Fibroblast of mammary gland (primary cell): ENCODE measurements around the gene AKR7A3.
"Not testable (repeated sequence)": the region's sequence is repeated elsewhere in the genome, so short reads cannot be mapped to it uniquely, and the experiment has no call there.

ENCODE experiments used
- DNase-seq: peaks from one replicate; pipeline ENCODE4 v3.0.0-alpha.2; 2010; ENCODE audit warnings: low read depth
- H3K4me3 ChIP-seq: 2 replicates; pipeline ENCODE4 v1.5.1; 2011; ENCODE audit warnings: low read depth, mild to moderate bottlenecking, low read length, moderate library complexity; ENCODE audit not compliant: control insufficient read depth
- CTCF ChIP-seq: conservative IDR thresholded peaks from 2 replicates; pipeline ENCODE4 v1.5.1; 2011; ENCODE audit warnings: low read depth, low read length, inconsistent platforms; ENCODE audit not compliant: control insufficient read depth, insufficient read depth

The AKR7A3 gene

GRCh38 chr1:19308509-19308907 is 19.9 kb upstream of the AKR7A3 start:
- TF ChIP-seq CTCF: no peak

DNA sequence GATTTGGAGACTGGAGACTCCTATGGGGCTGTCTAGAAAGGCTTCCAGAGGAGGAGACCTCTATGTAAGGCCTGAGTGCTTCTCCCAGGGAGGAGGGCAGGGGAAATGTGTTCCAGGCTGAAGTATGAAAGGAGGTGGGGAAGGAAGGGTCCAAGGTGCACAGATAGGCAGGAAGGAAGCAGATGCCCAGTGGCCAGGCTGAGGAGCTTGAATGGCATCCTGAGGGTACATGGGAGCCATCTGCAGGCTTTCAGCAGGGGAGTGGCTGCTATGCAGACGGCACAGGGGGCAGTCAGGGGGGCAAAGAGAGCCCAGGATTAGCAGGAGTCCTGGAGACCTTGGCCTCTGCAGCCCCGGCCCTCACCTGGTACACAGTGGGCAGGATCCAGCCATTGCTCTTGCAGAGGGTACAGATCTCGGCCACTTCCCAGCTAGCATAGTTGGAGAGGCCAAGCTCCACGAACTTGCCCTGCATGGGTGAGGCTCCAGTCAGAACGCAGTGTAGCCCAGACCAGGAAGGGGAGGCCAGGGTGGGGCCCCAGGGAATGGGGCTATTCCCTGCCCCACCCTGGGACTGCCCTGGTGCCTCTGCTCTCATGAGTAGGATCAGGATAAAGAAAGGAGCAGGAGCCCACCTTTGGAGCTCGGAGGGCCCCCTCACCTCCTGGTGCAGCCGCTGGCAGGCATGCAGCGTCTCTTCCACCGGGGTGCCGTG is 19.4 kb upstream of the AKR7A3 start:
- no peak for TF ChIP-seq CTCF
- no peak overlapping the region for H3K4me3 ChIP-seq
- no peak for DNase-seq

More at GRCh38 chr1:19308509-19308907, 19.9 kb upstream of the AKR7A3 start:
- H3K4me3 ChIP-seq: no peak overlapping the region
- DNase-seq: no peak

- H3K4me3 ChIP-seq: no peak overlapping the region
- no peak for TF ChIP-seq CTCF
- DNase-seq: no peak
These were observed 18.4 kb upstream of the AKR7A3 start for GRCh38 chr1:19306941-19307340.

DNA sequence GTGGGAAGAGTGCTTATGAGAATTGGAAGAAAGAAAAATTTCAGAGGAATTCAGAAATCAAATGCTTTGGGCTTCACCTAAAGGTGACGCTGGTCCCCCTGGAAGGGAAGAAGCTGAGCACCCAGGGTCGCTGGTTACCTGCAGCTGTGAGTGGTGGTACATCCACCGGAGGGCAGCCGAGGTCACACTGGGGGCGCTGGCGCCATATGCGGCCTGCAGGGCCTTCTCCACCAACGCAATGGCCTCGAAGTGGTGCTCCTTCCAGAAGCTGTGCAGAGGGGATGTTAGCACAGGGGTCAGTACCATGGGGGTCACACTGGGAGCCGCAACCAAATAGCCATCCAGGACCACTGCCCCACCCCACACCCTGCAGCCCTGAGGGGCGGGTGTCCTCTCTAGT is 17.3 kb upstream of the AKR7A3 start:
- DNase-seq: no peak
- TF ChIP-seq CTCF: no peak
- H3K4me3 ChIP-seq: no peak overlapping the region

DNA sequence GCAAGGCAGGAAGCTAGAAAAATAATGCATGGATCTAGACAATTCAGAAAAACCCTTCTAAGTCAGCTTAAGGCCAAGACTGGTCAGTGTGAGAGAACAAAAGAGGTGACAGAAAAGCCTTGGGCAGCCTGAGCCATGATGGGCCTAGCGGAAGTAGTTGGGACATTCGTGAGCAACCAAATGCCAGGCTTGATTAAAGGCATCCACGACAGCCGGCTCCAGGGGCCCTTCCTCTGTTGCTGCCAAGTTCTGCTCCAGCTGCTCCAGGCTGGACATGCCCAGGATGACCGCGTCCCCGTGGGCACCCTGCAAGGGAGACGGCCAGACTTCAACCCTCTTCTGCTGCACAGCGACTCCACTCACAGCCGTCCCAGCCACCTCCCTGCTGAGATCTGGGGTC is 15.5 kb upstream of the AKR7A3 start:
- DNase-seq, H3K4me3 ChIP-seq: not testable (repeated sequence)

DNA sequence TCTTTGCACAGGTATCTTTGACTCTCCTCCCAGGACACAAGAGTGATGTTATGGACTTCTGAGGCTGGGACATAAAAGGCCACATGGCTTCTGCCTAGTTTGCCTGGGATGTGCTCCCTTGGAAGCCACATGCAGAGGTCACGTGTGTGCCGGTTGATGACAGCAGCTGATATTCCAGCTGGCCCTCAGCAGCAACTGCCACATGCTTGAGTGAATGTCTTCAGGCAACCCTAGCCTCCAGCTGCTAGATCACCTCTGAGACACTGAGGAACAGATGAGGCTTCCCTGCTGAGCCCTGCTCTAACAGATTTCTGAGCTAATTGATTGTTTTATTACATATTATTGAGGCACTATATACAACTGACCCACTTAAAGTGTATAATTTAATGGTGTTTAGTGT is 11.6 kb upstream of the AKR7A3 start:
- H3K4me3 ChIP-seq: no peak overlapping the region
- TF ChIP-seq CTCF: no peak
- no peak for DNase-seq

GRCh38 chr1:19294638-19295037 is 6.1 kb upstream of the AKR7A3 start:
- H3K4me3 ChIP-seq: no peak overlapping the region

More at GRCh38 chr1:19294638-19295037, 6.1 kb upstream of the AKR7A3 start:
- DNase-seq: no peak
- no peak for TF ChIP-seq CTCF
